Measurements from ENCODE around the gene MRTO4.

- peak; percentile 84 to 96 (median 93) for TF ChIP-seq CTCF (IDR thresholded peaks at IDR 0.05)
- no peak for TF ChIP-seq POLR2A (IDR thresholded peaks at IDR 0.05)
These were observed 10.7 kb upstream of the MRTO4 start for GRCh38 chr1:19240673-19241538.
